ENCODE data around the gene RFX2.

- TF ChIP-seq CTCF (IDR thresholded peaks at IDR 0.05) (no peak), ZFX (IDR thresholded peaks at IDR 0.05; ENCODE audit: borderline replicate concordance) (no peak)
Observed at GRCh38 chr19:6079107-6079506, 31.2 kb downstream of the RFX2 start.

Measured in 22Rv1 (cell line).